NCI-H2196 (cell line): ENCODE measurements around the gene SCML1.

Experiments used
- DNase-seq: peaks from one replicate; lab custom pipeline; 2025; ENCODE audit not compliant: unreplicated experiment; lab: John Stamatoyannopoulos, UW

SCML1 gene, protein sequence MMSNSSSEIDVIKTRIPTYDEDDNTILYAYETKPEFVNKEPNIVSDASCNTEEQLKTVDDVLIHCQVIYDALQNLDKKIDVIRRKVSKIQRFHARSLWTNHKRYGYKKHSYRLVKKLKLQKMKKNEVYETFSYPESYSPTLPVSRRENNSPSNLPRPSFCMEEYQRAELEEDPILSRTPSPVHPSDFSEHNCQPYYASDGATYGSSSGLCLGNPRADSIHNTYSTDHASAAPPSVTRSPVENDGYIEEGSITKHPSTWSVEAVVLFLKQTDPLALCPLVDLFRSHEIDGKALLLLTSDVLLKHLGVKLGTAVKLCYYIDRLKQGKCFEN

GRCh38 chrX:17736856-17737709 lies at the start of gene SCML1:
Gene SCML1 (plus strand): TSS chrX:17737493. CDS start chrX:17744187, 6,694 bp downstream.
- DNase-seq: peak; percentile 90

DNA sequence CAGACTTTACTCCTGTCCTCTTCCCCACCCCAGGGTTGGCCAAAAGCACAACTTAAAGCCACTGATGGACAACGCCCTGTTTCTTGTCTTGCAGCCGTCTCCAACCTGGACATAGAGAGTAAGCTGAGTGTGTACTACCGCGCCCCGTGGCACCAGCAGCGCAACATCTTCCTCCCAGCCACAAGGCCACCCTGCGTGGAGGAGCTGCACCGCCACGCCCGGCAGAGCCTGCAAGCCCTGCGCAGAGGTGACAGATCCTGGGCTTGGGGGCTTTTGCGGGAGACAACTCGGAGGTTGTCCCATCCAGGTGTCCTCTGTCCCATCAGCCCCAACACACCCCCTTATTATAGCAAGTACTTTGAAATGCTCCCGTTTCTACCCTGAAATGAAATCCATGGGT lies 49.6 kb upstream of the SCML1 start:
- DNase-seq: no peak

DNA sequence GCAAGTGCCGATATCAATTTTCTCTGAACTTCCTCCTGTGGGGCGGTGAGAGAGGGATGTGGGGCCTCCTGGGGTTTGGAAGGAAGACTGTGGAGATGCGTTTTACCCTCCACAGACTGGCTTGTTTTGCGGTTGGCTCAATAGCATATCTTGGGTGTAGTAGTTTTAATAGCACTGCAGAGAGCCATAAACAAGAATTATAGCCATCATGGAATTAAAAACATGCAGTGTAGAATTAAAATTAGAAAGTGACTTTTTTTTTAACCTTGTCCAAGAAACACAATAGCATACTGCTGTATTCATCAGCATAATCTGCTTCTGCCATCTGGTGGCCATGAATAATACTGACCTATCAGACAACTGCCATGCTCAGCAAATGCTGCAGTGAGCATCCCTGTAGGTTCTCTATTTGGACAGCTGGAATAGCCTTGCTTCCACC lies 47.3 kb upstream of the SCML1 start:
- peak; percentile 66 for DNase-seq

DNA sequence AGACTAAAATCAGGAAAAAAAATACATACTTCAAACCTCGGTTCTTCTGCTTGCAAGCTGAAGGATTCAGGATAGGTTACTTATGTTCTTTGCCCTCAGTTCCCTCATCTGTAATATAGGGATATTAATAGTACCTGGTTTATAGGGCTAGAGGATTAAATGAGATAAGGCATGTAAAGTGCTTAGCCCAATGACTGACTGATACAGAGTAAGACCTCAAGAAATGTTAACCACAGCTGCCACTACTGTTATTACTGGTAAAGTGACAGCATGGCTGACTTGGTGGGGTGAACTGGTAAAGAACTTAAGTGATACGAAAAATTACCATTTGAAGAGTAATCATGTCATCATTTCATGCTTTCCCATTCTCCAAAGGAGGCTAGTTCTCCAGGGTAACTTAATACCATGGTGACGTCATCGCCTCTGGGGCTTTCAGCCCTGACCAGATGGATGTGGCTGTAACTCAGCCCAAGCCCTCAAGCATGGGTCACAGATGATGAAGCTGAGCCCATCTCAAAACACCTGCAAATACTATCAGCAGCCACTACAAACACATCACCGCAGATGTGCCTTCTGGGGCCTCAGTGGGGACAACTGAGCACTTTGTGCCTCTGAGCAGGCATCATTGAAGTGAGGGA lies 44.5 kb upstream of the SCML1 start:
- DNase-seq: peak; percentile 57

DNA sequence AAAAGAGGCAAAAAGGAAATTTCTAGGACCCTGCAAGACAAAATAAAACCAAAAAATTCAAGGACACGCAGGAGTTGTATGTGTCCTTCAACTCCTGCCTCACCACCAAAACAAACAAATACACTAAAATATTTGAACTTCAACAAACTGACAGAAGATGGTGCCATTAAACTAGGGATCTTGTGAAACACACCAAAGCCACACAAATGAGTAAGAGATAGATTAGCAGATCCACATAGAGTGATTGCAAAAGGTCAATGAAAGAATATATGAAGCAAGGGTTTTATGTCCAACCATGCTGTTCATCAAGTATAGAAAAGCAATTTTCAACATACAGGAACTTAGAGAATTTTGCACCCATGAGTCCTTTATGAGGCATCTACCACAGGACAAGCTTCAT lies 40.1 kb upstream of the SCML1 start:
- no peak for DNase-seq

DNA sequence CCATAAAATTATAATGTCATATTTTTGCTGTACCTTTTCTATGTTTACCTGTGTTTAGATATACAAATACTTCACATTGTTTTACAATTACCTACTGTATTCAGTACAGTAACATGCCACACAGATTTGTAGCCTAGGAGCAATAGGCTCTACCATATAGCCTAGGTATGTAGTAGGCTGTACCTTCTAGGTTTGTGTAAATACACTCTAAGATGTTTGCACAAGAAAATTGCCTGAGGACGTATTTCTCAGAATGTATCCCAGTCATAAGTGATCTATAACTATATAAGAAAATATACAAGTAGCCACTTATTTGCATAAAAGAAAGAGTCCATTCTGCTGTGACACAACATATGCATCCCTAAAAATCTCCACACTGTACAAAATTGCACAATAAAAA lies 36.3 kb upstream of the SCML1 start:
- DNase-seq: no peak

- DNase-seq: no peak
These were observed 34.1 kb upstream of the SCML1 start for GRCh38 chrX:17703201-17703600.

GRCh38 chrX:17705211-17705610 lies 32.1 kb upstream of the SCML1 start:
- no peak for DNase-seq

- no peak for DNase-seq
These were observed 30.6 kb upstream of the SCML1 start for GRCh38 chrX:17706676-17707075.

DNA sequence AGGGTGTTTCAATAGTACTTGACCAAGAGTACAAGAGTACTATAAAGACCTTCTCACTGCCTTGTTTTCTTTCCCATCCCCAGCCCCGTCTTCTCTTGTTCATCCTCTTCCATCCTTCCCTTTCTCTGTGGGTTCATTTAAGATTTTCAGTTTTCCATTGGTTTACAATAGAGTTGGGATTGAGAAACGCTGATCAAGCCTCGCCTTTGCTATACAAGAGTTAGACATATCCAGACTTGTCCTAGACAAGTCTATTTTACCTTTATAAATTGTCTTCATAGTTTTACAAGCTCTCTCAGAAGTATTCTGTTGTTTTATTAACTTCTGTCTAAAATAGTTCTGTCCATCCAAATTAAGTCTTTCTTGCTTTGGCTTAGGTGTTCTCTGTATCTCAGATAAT lies 29.6 kb upstream of the SCML1 start:
- no peak for DNase-seq

DNA sequence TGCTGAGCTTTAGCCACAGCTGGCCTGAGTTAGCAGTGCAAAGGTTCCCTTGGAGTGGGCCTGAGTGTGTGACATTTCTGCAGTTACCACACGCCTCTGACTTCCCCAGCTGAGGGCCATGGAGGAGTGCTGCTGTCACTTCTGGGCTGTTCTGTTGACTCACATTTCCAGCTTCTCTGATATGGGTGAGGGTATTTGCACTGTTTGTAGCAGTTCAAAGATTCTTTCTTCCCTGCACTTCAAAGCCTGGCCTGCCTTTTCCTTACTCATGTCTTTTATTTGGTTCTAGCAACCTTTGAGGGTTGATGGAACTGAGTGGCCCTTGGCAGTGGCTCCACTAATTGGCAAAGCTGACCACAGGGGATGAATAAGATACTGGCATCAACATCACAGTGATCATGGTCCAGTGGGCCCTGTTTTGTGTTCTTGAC lies 26.4 kb upstream of the SCML1 start:
- DNase-seq: no peak

- DNase-seq: no peak
These were observed 24.0 kb upstream of the SCML1 start for GRCh38 chrX:17713288-17713687.

DNA sequence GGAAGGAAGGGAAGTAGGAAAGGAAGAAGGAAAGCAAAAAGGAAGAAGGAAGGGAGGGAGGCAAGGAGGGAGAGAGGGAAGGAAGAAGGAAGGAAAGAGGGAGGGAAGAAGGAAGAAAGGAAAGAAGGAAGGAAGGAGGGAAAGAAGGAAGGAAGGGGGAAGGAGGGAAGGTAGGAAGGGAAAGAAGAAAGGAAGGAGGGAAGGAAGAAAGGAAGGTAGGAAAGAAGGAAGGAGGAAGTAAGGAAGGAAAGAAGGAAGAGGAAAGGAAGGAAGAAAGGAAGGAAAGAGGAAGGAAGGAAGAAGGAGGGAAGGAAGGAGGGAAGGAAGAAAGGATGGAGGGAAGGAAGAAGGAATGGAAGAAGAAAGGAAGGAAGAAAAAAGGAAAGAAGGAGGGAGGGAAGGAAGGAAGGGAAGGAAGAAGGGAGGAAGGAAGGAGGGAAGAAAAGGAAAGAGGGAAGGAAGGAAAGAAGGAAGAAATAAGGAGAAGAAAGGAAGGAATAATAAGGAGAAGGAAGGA lies 18.6 kb upstream of the SCML1 start:
- DNase-seq: no peak

DNA sequence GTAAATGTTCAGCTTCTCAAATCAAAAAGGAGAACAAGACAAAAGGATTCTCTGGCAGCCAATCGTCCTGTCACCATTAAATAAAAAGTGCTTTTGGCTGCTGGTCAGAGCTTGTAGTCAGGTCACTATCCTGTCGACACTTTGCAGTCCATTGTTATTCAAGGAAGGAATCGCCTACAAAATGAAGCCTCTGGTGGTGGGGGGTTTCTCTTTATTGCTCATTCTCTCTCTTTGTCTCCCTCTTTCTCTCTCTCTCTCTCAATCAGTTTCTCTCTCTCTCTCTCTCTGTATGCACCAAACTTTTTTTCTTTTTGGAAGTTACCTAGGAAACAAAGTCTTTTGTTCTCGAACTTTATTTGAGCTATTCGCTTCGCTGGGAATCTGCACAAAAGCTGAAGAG lies 17.6 kb upstream of the SCML1 start:
- no peak for DNase-seq

DNA sequence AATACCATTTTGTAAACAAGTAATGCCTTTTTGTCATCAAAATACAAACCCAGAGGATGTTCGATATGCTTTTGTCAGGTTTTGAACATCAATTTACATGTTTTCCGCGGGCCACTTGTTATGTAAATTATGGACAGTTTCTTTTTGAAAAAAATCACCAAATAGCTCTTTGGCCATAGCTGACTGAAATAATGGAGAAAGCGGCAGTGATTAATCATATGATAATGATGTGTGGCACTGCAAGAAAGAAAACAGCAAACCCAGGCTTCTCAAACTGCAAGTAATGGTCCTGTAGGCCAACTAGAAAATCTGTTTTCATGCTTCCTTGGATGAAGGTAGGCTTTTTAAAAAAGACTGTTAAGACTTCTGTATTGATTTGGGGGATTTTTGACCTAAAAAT lies 15.6 kb upstream of the SCML1 start:
- no peak for DNase-seq

DNA sequence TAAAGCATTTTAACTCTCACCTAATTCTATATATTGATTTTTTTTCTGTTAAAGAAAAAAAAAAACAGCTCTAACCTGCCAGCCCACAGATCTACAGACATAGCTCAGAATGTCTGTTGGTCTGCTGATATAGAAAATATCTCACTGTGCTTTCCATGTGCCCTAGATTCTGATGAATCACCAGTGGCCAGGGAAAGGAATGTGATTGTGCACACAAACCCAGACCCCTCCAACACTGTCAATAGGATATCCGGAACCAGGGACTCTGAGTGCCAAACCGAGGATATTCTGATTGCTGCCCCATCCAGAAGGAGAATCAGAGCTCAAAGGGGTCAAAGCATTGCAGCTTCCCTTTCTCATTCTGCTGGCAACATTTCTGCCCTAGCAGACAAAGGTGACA lies 12.1 kb upstream of the SCML1 start:
- DNase-seq: no peak

DNA sequence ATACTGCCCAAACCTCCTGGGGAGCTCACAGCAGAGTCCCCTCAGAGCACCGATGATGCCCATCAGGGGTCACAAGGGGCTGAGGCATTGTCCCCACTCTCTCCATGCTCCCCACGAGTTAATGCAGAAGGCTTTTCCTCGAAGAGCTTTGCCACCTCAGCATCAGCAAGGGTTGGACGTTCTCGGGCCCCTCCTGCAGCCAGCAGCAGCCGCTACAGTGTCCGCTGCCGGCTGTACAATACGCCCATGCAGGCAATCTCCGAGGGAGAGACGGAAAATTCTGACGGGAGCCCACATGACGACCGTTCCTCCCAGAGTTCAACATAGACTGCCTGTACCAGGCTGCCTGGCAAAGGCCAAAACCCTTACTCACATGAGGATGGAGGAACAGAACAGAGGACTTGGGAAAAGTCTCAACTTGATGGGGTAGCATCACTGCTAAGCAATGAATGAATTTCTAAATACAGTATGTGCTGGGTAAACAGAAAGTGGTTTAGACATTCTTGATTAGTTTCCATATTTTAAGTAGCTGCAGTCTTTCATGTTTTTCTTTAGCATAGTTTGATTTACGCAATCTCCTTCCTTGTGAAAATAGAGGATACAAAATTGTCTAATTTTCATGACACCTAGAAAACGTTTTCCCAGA lies 5.0 kb upstream of the SCML1 start:
- no peak for DNase-seq

DNA sequence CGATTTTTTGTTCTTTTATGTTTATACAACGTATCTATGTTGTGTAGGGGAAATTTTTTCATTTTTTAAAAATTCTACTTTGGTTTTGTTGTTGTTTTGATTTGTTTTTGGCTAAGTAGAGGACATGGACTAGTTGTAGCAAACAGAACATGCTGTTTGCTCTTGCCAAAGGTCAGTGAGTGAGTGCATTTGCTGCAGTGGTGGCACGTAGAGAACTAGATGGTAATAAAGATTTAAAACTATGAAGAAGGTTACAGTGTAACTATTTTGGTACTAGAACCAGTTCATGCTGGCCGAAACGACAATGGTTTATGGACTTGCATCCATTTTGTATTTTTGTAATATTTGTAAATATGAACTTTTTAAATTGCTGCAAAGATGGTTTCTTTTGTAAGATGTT lies 1.9 kb upstream of the SCML1 start:
- DNase-seq: no peak

- no peak for DNase-seq
These were observed 826 bp upstream of the SCML1 start for GRCh38 chrX:17736478-17736855.

GRCh38 chrX:17737710-17737985 lies 355 bp downstream of the SCML1 start:
- no peak for DNase-seq

DNA sequence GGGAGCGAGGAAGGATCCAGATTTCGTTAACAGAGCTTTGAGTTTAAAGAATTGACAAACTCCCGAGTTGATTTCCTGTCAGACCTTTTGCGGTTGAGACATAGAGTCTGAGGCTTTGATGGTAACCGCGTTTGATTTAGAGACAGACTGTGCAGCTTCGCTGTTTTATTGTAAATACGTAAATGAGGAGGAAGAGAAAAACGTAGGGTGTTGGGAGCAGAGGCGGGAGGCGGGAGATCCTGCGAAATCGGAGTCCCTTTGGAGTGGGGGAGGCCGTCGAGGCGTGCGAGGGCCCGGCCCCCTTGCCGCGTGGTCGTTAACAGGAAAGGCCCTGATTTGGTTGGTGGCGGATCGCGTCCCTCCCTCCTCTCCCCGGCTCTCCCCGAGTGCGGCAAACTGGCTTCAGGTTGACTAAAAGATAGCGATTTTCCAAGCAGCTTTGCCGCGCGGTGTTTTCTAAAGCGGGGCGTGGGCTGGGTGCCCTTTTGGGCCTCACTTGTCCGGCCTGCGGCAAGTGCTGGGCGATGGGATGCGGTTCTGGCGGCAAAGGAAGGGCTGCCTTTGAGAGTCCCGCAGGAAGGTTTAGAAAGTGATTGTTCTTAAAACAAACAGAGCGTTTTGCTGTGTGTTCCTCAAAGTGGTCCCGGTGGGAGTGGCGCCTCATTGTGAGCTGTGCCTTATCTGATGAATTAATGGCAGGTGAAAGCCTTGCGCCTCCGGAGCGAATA lies 857 bp downstream of the SCML1 start:
- no peak for DNase-seq
